ENCODE measurements around the gene BCL11A. TPM values are rescaled to one million over a fixed set of nuclear protein-coding genes. Genes with fewer than 3 reads are reported as not detected.

Gene BCL11A
- total RNA-seq, 4 donors from 2014 or later, result 0.28 to 5.0 (median 1.1) TPM

GRCh38 chr2:60480089-60480773, 73.2 kb downstream of the BCL11A start:
- TF ChIP-seq CTCF (IDR thresholded peaks at IDR 0.05), result no peak
- no peak for ATAC-seq (ENCODE audit: low FRiP score)

GRCh38 chr2:60479226-60480088, 74.0 kb downstream of the BCL11A start:
- no peak for DNase-seq (ENCODE audit: low spot score)
- ATAC-seq (ENCODE audit: low FRiP score), result no peak
- TF ChIP-seq CTCF (IDR thresholded peaks at IDR 0.05), result no peak

More at GRCh38 chr2:60480089-60480773, 73.2 kb downstream of the BCL11A start:
- DNase-seq (ENCODE audit: low spot score), result no peak

GRCh38 chr2:60478660-60479059, 74.8 kb downstream of the BCL11A start:
- TF ChIP-seq CTCF (IDR thresholded peaks at IDR 0.05), result no peak
- no peak for ATAC-seq (ENCODE audit: low FRiP score)
- no peak for DNase-seq (ENCODE audit: low spot score)

GRCh38 chr2:60476206-60476954, 77.1 kb downstream of the BCL11A start:
- ATAC-seq (ENCODE audit: low FRiP score), result no peak
- TF ChIP-seq CTCF (IDR thresholded peaks at IDR 0.05), result no peak
- no peak for DNase-seq (ENCODE audit: low spot score)

GRCh38 chr2:60475123-60475830, 78.2 kb downstream of the BCL11A start:
- no peak for TF ChIP-seq CTCF (IDR thresholded peaks at IDR 0.05)

GRCh38 chr2:60474301-60474700, 79.2 kb downstream of the BCL11A start:
- DNase-seq (ENCODE audit: low spot score) (no peak), ATAC-seq (ENCODE audit: low FRiP score) (no peak)
- TF ChIP-seq CTCF (IDR thresholded peaks at IDR 0.05), result no peak

More at GRCh38 chr2:60475123-60475830, 78.2 kb downstream of the BCL11A start:
- ATAC-seq (ENCODE audit: low FRiP score) (no peak), DNase-seq (ENCODE audit: low spot score) (no peak)
